ENCODE measurements around the gene TWNK.
"Not testable (repeated sequence)": the region's sequence is repeated elsewhere in the genome, so short reads cannot be mapped to it uniquely, and the experiment has no call there.

TWNK gene

GRCh38 chr10:100972904-100973535, 14.3 kb upstream of the TWNK start:
- DNase-seq (ENCODE audit: low read depth): no peak

- DNase-seq (ENCODE audit: low read depth): not testable (repeated sequence)
These were observed 11.9 kb upstream of the TWNK start for GRCh38 chr10:100975397-100975796.

- no peak for DNase-seq (ENCODE audit: low read depth)
These were observed 10.4 kb upstream of the TWNK start for GRCh38 chr10:100976906-100977305.

GRCh38 chr10:100977436-100977835, 9.9 kb upstream of the TWNK start:
- DNase-seq (ENCODE audit: low read depth): no peak

- no peak for DNase-seq (ENCODE audit: low read depth)
These were observed 9.0 kb upstream of the TWNK start for GRCh38 chr10:100978121-100978900.

GRCh38 chr10:100978901-100979195, 8.5 kb upstream of the TWNK start:
- no peak for DNase-seq (ENCODE audit: low read depth)

- DNase-seq (ENCODE audit: low read depth): no peak
These were observed 7.5 kb upstream of the TWNK start for GRCh38 chr10:100979791-100980272.

GRCh38 chr10:100980311-100980710, 7.0 kb upstream of the TWNK start:
- no peak for DNase-seq (ENCODE audit: low read depth)

GRCh38 chr10:100980711-100981110, 6.6 kb upstream of the TWNK start:
- no peak for DNase-seq (ENCODE audit: low read depth)

GRCh38 chr10:100981178-100981772, 6.1 kb upstream of the TWNK start:
- no peak for DNase-seq (ENCODE audit: low read depth)

GRCh38 chr10:100982916-100983830, 4.2 kb upstream of the TWNK start:
- DNase-seq (ENCODE audit: low read depth): no peak

- DNase-seq (ENCODE audit: low read depth): no peak
These were observed 3.3 kb upstream of the TWNK start for GRCh38 chr10:100983868-100984671.

GRCh38 chr10:100984672-100985177, 2.6 kb upstream of the TWNK start:
- DNase-seq (ENCODE audit: low read depth): no peak

GRCh38 chr10:100985336-100985735, 2.0 kb upstream of the TWNK start:
- DNase-seq (ENCODE audit: low read depth): no peak

- no peak for DNase-seq (ENCODE audit: low read depth)
These were observed 756 bp upstream of the TWNK start for GRCh38 chr10:100986623-100986951.

GRCh38 chr10:100987685-100988049, 324 bp downstream of the TWNK start:
- DNase-seq (ENCODE audit: low read depth): no peak

GRCh38 chr10:100988166-100988565, 823 bp downstream of the TWNK start:
- DNase-seq (ENCODE audit: low read depth): no peak

- DNase-seq (ENCODE audit: low read depth): no peak
These were observed 1.7 kb downstream of the TWNK start for GRCh38 chr10:100989088-100989487.

- no peak for DNase-seq (ENCODE audit: low read depth)
These were observed 6.8 kb downstream of the TWNK start for GRCh38 chr10:100993986-100994708.

- DNase-seq (ENCODE audit: low read depth): no peak
These were observed 7.8 kb downstream of the TWNK start for GRCh38 chr10:100995181-100995580.

All from non-pigmented ciliary epithelial cell (primary cell).